Measurements from ENCODE around the gene PRDM5.

- no peak for TF ChIP-seq EZH2phosphoT487 (IDR thresholded peaks at IDR 0.05; ENCODE audit: insufficient read depth, low read depth)
- no peak for TF ChIP-seq EZH2 (IDR thresholded peaks at IDR 0.05; ENCODE audit: insufficient read depth, poor library complexity, severe bottlenecking)
Measured at GRCh38 chr4:120749445-120750151, 172.9 kb downstream of the PRDM5 start.

All from GM23248 (cell line).